SK-N-SH (cell line): ENCODE results near the gene RANBP9. TPM values are rescaled to one million over a fixed set of nuclear protein-coding genes. Genes with fewer than 3 reads are reported as not detected.

Experiments
- CTCF ChIA-PET: fragments of 300-600, 350-600 bp; formaldehyde crosslinking; extraction: SDS; loops from one replicate; lab custom pipeline; 2021; lab: Yijun Ruan, JAX
- POLR2A ChIA-PET: fragments of 350-600 bp; sonication (Branson Sonifier 250); formaldehyde crosslinking; extraction: SDS; loops from one replicate; lab custom pipeline; 2020; ENCODE audit warnings: antibody characterized with exemption, inconsistent platforms; lab: Yijun Ruan, JAX
- DNase-seq: peaks from one replicate; pipeline ENCODE4 v3.0.0; 2012
- H2AFZ ChIP-seq: fragments of 200-600 bp; sonication (generic); 2 replicates; pipeline ENCODE4 v1.8.1; 2016; ENCODE audit warnings: antibody characterized with exemption, mild to moderate bottlenecking, low read depth
- H3F3A ChIP-seq: fragments of 200-600 bp; sonication (generic); replicated peaks from 2 replicates; pipeline ENCODE3; 2016; ENCODE audit warnings: antibody characterized with exemption, mild to moderate bottlenecking; ENCODE audit not compliant: insufficient read depth
- H3K27ac ChIP-seq, 2 experiments: fragments of 200-500 bp in 1 of 2; fragments of 200-600 bp in 1 of 2; sonication (Bioruptor generic) in 1 of 2; sonication (generic), shearing (Covaris generic) in 1 of 2; 2 replicates each; pipeline versions ENCODE4 v1.5.1 to v1.6.1; 2014 to 2016; ENCODE audit warnings: low read depth in 2 of 2, inconsistent platforms in 1 of 2, low read length in 1 of 2, mild to moderate bottlenecking in 1 of 2, mixed read lengths in 1 of 2
- H3K27me3 ChIP-seq: fragments of 200-600 bp; sonication (generic), shearing (Covaris generic); 2 replicates; pipeline ENCODE4 v1.6.1; 2016; ENCODE audit warnings: mixed run types; ENCODE audit not compliant: insufficient read depth
- H3K36me3 ChIP-seq, 2 experiments: fragments of 200-500 bp in 1 of 2; fragments of 200-600 bp in 1 of 2; sonication (Bioruptor generic) in 1 of 2; sonication (generic) in 1 of 2; replicated peaks in 1 of 2; 2 replicates each; pipeline versions ENCODE3 to v1.5.1; 2014 to 2016; ENCODE audit warnings: low read length in 1 of 2, mild to moderate bottlenecking in 1 of 2; ENCODE audit not compliant: insufficient read depth in 2 of 2, control insufficient read depth in 1 of 2
- H3K4me1 ChIP-seq, 2 experiments: fragments of 200-500 bp in 1 of 2; fragments of 200-600 bp in 1 of 2; sonication (Bioruptor generic) in 1 of 2; sonication (generic), shearing (Covaris generic) in 1 of 2; 2 replicates each; pipeline versions ENCODE4 v1.5.1 to v1.6.1; 2014 to 2016; ENCODE audit warnings: low read depth in 1 of 2, low read length in 1 of 2, mixed run types in 1 of 2; ENCODE audit not compliant: insufficient read depth in 2 of 2, control insufficient read depth in 1 of 2
- H3K4me2 ChIP-seq: fragments of 200-600 bp; sonication (generic), shearing (Covaris generic); 2 replicates; pipeline ENCODE4 v1.6.1; 2017; ENCODE audit warnings: mixed run types
- H3K4me3 ChIP-seq, 2 experiments: fragments of 200-500 bp in 1 of 2; fragments of 200-600 bp in 1 of 2; sonication (Bioruptor generic) in 1 of 2; sonication (generic), shearing (Covaris generic) in 1 of 2; 2 replicates each; pipeline versions ENCODE4 v1.5.1 to v1.8.1; 2014 to 2016; ENCODE audit warnings: low read depth in 2 of 2, inconsistent platforms in 1 of 2, low read length in 1 of 2, mild to moderate bottlenecking in 1 of 2, mixed read lengths in 1 of 2, moderate library complexity in 1 of 2
- H3K79me2 ChIP-seq: fragments of 200-600 bp; sonication (generic); 2 replicates; pipeline ENCODE4 v1.8.1; 2017; ENCODE audit warnings: mild to moderate bottlenecking; ENCODE audit not compliant: insufficient read depth
- H3K9ac ChIP-seq: fragments of 200-600 bp; sonication (generic); 2 replicates; pipeline ENCODE4 v1.6.1; 2017; ENCODE audit warnings: mixed run types
- H3K9me2 ChIP-seq: fragments of 200-600 bp; sonication (generic); 2 replicates; pipeline ENCODE4 v1.6.1; 2017; ENCODE audit warnings: mixed run types
- H3K9me3 ChIP-seq: fragments of 200-600 bp; sonication (generic); 2 replicates; pipeline ENCODE4 v1.6.1; 2017; ENCODE audit warnings: mixed run types, mild to moderate bottlenecking, moderate library complexity
- H4K20me1 ChIP-seq: fragments of 200-600 bp; sonication (generic); 2 replicates; pipeline ENCODE4 v1.6.1; 2017; ENCODE audit warnings: mild to moderate bottlenecking, mixed run types; ENCODE audit not compliant: insufficient read depth
- CHD2 ChIP-seq: fragments of 150-350 bp; IDR thresholded peaks from 2 replicates; pipeline ENCODE4 v1.6.1; 2018; ENCODE audit warnings: low read length; ENCODE audit not compliant: partially characterized antibody
- EP300 ChIP-seq, 2 experiments: IDR thresholded peaks; 2 replicates each; pipeline versions ENCODE4 v1.4.0 to v1.6.1; 2012; ENCODE audit warnings: borderline replicate concordance in 1 of 2, low read depth in 1 of 2, low read length in 1 of 2
- FOXJ3 ChIP-seq: sonication (generic); formaldehyde crosslinking; IDR thresholded peaks from 2 replicates; pipeline ENCODE4 v1.5.1; 2020; ENCODE audit warnings: mild to moderate bottlenecking, missing genetic modification reagents
- FOXM1 ChIP-seq: IDR thresholded peaks from 2 replicates; pipeline ENCODE4 v1.4.0; 2012; ENCODE audit warnings: low read depth, mild to moderate bottlenecking
- MEF2A ChIP-seq: IDR thresholded peaks from 2 replicates; pipeline ENCODE4 v1.4.0; 2012; ENCODE audit warnings: low read depth, borderline replicate concordance
- MXI1 ChIP-seq: IDR thresholded peaks from 2 replicates; pipeline ENCODE4 v1.6.1; 2012; ENCODE audit warnings: mild to moderate bottlenecking, low read depth, low read length, improper control_type of control experiment
- NFIC ChIP-seq: IDR thresholded peaks from 2 replicates; pipeline ENCODE4 v1.4.0; 2012; ENCODE audit warnings: borderline replicate concordance
- NRF1 ChIP-seq: IDR thresholded peaks from 2 replicates; pipeline ENCODE4 v1.6.1; 2012; ENCODE audit warnings: low read depth, mild to moderate bottlenecking, low read length
- POLR2AphosphoS5 ChIP-seq: IDR thresholded peaks from 2 replicates; pipeline ENCODE4 v1.6.1; 2012; ENCODE audit warnings: low read depth, low read length
- RFX5 ChIP-seq: IDR thresholded peaks from 2 replicates; pipeline ENCODE4 v1.6.1; 2012; ENCODE audit warnings: mild to moderate bottlenecking, improper control_type of control experiment, low read length
- SMC3 ChIP-seq: IDR thresholded peaks from 2 replicates; pipeline ENCODE4 v1.6.1; 2012; ENCODE audit warnings: low read depth, low read length, improper control_type of control experiment
- TAF1 ChIP-seq: IDR thresholded peaks from 2 replicates; pipeline ENCODE4 v1.6.1; 2012; ENCODE audit warnings: low read depth, mild to moderate bottlenecking, low read length, moderate library complexity, borderline replicate concordance
- WGBS: methylation state at CpG from one replicate; pipeline ENCODE4 v1.1.6; 2017; ENCODE audit warnings: low lambda C conversion rate; 5-methylcytosine and 5-hydroxymethylcytosine counted together
- polyA plus RNA-seq, 3 experiments: library from polyadenylated mRNA; depleted of rRNA; stranded (reverse); fragments of >200 nt; gene quantifications; 2 replicates each; pipeline ENCODE4 v1.2.3, GENCODE V29; 2012
- TF ChIP-seq, protein P1 (sequence below): fragments of 150-350 bp; IDR thresholded peaks from 2 replicates; pipeline ENCODE4 v1.6.1; 2016; ENCODE audit warnings: mild to moderate bottlenecking, low read depth, low read length
- TF ChIP-seq, protein P2 (sequence below): IDR thresholded peaks from 2 replicates; pipeline ENCODE4 v1.4.0; 2012; ENCODE audit warnings: low read depth, borderline replicate concordance
- TF ChIP-seq, protein P3 (sequence below): IDR thresholded peaks from 2 replicates; pipeline ENCODE4 v1.4.0; 2012; ENCODE audit warnings: low read depth, borderline replicate concordance
- TF ChIP-seq, protein P4 (sequence below): IDR thresholded peaks from 2 replicates; pipeline ENCODE4 v1.4.0; 2012; ENCODE audit warnings: low read depth
- TF ChIP-seq, protein P5 (sequence below): IDR thresholded peaks from 2 replicates; pipeline ENCODE4 v1.6.1; 2012; ENCODE audit warnings: mild to moderate bottlenecking, low read depth, low read length, moderate library complexity
- TF ChIP-seq, protein P6 (sequence below): fragments of 150-350 bp; IDR thresholded peaks from 2 replicates; pipeline ENCODE4 v1.6.1; 2017; ENCODE audit warnings: antibody characterized with exemption, low read length, low read depth, borderline replicate concordance

Gene RANBP9
- polyA plus RNA-seq, 1 of the 3 experiments (the other 2 are of a cell fraction): 20.4 TPM

DNA sequence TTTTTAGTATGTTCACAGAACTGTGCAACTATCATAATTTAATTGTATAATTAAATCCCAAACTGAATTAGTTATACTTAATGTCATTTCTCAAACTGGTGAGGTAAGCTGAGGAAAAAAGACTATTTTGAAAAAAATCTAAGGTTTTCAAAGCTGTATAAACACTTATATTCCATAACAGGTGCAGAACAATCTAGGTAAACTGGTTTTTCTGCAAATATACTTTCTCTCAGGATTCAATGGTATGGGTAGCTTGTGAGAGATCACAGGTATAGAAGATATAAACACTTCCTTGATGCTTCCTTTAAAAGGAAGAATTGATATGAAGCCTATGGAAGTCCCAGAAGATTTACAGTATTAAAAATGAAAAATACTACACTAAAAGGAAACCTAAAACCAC lies 62.8 kb downstream of the RANBP9 start (continued):
- TF ChIP-seq, protein P1, sequence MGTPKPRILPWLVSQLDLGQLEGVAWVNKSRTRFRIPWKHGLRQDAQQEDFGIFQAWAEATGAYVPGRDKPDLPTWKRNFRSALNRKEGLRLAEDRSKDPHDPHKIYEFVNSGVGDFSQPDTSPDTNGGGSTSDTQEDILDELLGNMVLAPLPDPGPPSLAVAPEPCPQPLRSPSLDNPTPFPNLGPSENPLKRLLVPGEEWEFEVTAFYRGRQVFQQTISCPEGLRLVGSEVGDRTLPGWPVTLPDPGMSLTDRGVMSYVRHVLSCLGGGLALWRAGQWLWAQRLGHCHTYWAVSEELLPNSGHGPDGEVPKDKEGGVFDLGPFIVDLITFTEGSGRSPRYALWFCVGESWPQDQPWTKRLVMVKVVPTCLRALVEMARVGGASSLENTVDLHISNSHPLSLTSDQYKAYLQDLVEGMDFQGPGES: no peak
- TF ChIP-seq, all 33 proteins: peak for 0

DNA sequence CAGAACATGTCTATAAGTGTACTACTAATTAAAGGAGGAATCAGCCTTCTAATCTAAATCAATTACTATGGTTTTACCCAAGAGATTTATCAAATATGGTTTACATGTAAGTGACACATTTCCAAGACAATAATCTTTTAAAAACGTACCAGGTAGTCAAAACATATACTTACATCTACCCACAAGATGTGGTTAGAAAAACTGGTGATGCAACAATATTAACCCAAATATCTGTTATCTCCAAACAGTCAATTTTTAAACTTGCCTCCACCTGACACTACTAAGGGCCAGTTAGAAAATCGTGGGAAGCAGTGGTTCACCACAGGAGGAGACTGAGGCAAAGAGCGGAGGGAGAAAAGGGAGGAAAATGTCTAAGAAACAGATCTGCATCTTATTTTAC lies 68.5 kb downstream of the RANBP9 start:
- CTCF ChIA-PET: interaction anchor here (1.3 to 2.7 kb wide), 2 partner anchors 18 to 28 kb away, joined by 4 to 11 read pairs; partner anchors contain the start of gene NOL7
- H3K9me3 ChIP-seq: no peaks in the 10 kb centered on the region
- H4K20me1 ChIP-seq: no peaks in the 10 kb centered on the region
- POLR2A ChIA-PET: no interaction called here
- H3K27ac ChIP-seq: no peak overlapping the region
- H3K79me2 ChIP-seq: peaks cover 15% of the 10 kb centered on the region; the same call in 1 of the 2 replicates
- no peak overlapping the region for H3K9ac ChIP-seq
- H3K4me2 ChIP-seq: no peak overlapping the region
- DNase-seq: no peak
- H2AFZ ChIP-seq: no peak overlapping the region
- no peak overlapping the region for H3K4me3 ChIP-seq
- WGBS: 81% methylated on average over 3 of the region's 3 CpGs
- TF ChIP-seq FOXJ3 (CRISPR knock-in tag): no peak
- TF ChIP-seq EP300 (IDR thresholded peaks at IDR 0.05; ENCODE audit: borderline replicate concordance in 1 of 2, low read depth in 1 of 2, low read length in 1 of 2): no peak
- TF ChIP-seq, protein P2, sequence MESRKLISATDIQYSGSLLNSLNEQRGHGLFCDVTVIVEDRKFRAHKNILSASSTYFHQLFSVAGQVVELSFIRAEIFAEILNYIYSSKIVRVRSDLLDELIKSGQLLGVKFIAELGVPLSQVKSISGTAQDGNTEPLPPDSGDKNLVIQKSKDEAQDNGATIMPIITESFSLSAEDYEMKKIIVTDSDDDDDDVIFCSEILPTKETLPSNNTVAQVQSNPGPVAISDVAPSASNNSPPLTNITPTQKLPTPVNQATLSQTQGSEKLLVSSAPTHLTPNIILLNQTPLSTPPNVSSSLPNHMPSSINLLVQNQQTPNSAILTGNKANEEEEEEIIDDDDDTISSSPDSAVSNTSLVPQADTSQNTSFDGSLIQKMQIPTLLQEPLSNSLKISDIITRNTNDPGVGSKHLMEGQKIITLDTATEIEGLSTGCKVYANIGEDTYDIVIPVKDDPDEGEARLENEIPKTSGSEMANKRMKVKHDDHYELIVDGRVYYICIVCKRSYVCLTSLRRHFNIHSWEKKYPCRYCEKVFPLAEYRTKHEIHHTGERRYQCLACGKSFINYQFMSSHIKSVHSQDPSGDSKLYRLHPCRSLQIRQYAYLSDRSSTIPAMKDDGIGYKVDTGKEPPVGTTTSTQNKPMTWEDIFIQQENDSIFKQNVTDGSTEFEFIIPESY: no peak
- TF ChIP-seq NRF1: no peak
- no peak for TF ChIP-seq RFX5
- TF ChIP-seq, protein P3, sequence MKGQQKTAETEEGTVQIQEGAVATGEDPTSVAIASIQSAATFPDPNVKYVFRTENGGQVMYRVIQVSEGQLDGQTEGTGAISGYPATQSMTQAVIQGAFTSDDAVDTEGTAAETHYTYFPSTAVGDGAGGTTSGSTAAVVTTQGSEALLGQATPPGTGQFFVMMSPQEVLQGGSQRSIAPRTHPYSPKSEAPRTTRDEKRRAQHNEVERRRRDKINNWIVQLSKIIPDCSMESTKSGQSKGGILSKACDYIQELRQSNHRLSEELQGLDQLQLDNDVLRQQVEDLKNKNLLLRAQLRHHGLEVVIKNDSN: no peak
- TF ChIP-seq NFIC: no peak
- TF ChIP-seq FOXM1: no peak
- no peak for TF ChIP-seq SMC3
- no peak for TF ChIP-seq CHD2
- TF ChIP-seq MXI1: no peak
- TF ChIP-seq, protein P1: no peak
- TF ChIP-seq, protein P4, sequence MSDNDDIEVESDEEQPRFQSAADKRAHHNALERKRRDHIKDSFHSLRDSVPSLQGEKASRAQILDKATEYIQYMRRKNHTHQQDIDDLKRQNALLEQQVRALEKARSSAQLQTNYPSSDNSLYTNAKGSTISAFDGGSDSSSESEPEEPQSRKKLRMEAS: no peak
- TF ChIP-seq, protein P5, sequence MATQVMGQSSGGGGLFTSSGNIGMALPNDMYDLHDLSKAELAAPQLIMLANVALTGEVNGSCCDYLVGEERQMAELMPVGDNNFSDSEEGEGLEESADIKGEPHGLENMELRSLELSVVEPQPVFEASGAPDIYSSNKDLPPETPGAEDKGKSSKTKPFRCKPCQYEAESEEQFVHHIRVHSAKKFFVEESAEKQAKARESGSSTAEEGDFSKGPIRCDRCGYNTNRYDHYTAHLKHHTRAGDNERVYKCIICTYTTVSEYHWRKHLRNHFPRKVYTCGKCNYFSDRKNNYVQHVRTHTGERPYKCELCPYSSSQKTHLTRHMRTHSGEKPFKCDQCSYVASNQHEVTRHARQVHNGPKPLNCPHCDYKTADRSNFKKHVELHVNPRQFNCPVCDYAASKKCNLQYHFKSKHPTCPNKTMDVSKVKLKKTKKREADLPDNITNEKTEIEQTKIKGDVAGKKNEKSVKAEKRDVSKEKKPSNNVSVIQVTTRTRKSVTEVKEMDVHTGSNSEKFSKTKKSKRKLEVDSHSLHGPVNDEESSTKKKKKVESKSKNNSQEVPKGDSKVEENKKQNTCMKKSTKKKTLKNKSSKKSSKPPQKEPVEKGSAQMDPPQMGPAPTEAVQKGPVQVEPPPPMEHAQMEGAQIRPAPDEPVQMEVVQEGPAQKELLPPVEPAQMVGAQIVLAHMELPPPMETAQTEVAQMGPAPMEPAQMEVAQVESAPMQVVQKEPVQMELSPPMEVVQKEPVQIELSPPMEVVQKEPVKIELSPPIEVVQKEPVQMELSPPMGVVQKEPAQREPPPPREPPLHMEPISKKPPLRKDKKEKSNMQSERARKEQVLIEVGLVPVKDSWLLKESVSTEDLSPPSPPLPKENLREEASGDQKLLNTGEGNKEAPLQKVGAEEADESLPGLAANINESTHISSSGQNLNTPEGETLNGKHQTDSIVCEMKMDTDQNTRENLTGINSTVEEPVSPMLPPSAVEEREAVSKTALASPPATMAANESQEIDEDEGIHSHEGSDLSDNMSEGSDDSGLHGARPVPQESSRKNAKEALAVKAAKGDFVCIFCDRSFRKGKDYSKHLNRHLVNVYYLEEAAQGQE: no peak
- TF ChIP-seq MEF2A: no peak
- TF ChIP-seq TAF1: no peak
- TF ChIP-seq, protein P6, sequence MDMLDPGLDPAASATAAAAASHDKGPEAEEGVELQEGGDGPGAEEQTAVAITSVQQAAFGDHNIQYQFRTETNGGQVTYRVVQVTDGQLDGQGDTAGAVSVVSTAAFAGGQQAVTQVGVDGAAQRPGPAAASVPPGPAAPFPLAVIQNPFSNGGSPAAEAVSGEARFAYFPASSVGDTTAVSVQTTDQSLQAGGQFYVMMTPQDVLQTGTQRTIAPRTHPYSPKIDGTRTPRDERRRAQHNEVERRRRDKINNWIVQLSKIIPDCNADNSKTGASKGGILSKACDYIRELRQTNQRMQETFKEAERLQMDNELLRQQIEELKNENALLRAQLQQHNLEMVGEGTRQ: no peak
- TF ChIP-seq POLR2AphosphoS5: no peak
- no peaks in the 10 kb centered on the region; a peak in 2 of 4 replicates for H3K4me1 ChIP-seq
- peaks cover 4% of the 10 kb centered on the region for H3F3A ChIP-seq
- H3K9me2 ChIP-seq: no peaks in the 10 kb centered on the region; the same call in 1 of the 2 replicates
- no peaks in the 10 kb centered on the region for H3K27me3 ChIP-seq
- peaks cover 47 to 69% of the 10 kb centered on the region in 2 experiments for H3K36me3 ChIP-seq
